HG02642 (cell line): ENCODE data around the gene TMEM44.
"Not testable (repeated sequence)": the region's sequence is repeated elsewhere in the genome, so short reads cannot be mapped to it uniquely, and the experiment has no call there.

Experiments
- ATAC-seq: cut with Tn5 transposase; IDR thresholded peaks from one replicate; pipeline ENCODE4 v1.9.1; 2021; ENCODE audit warnings: mild to moderate bottlenecking; ENCODE audit not compliant: unreplicated experiment, poor library complexity

TMEM44 gene

GRCh38 chr3:194617143-194617671, 16.0 kb downstream of the TMEM44 start:
- no peak for ATAC-seq

DNA sequence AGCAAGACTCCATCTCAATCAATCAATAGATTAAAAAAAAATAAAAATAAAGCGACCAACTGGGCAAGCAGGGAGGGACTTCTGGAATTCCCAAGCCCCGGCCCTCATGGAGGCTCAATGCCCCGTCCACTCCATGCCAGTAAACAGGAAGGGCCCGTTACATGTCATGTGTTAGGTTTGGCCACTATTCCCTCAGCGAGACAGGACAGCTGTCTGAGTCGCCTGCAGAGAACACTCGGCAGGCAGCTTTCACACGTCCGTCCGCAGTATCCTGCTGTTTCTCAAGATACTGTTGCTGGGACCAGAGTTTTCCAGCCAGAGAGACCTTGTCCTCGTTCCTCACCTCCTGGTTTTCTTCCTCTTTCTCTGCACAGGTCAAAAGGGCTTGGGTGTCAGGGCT, 18.0 kb downstream of the TMEM44 start:
- ATAC-seq = no peak

DNA sequence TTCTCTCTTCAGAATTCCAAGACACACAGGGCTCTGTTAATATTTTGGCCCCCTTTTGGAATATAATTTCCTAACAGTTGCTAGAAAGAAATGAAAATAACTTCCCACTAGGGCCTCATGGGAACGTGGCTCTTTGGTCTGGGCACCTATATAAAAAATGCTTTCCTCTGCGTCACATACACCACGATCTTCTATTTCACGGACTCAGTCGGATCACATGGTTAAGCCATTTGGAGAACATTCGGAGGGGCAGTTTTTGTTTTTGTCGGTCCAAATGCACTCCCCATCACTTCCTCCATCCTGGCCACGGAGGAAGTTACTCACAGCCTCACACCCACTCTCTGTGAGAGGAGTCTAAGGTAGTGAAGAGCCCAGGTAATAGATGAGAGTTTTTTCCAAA, 21.0 kb downstream of the TMEM44 start:
- no peak for ATAC-seq

GRCh38 chr3:194610689-194611088, 22.5 kb downstream of the TMEM44 start:
- no peak for ATAC-seq

- ATAC-seq = no peak
Measured at GRCh38 chr3:194609601-194610000, 23.6 kb downstream of the TMEM44 start.

DNA sequence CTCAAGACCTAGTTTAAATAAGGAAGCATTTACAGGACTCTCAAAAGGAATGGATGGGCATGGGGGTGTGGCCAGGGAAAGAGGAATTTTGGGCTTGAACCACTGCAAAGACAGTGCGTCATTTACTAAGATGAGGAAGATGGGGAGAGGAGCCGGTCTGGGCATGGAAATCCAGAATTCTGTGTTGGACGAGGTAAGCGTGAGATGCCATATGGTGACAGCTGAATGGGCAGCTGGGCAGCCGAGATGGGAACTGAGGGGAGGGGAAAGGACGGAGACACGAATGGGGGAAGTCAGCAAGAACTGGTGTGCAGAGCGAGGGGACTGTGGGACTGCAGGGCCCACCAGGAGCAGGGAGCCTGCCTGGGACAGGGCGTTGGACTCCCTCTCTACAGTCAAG, 24.2 kb downstream of the TMEM44 start:
- no peak for ATAC-seq

DNA sequence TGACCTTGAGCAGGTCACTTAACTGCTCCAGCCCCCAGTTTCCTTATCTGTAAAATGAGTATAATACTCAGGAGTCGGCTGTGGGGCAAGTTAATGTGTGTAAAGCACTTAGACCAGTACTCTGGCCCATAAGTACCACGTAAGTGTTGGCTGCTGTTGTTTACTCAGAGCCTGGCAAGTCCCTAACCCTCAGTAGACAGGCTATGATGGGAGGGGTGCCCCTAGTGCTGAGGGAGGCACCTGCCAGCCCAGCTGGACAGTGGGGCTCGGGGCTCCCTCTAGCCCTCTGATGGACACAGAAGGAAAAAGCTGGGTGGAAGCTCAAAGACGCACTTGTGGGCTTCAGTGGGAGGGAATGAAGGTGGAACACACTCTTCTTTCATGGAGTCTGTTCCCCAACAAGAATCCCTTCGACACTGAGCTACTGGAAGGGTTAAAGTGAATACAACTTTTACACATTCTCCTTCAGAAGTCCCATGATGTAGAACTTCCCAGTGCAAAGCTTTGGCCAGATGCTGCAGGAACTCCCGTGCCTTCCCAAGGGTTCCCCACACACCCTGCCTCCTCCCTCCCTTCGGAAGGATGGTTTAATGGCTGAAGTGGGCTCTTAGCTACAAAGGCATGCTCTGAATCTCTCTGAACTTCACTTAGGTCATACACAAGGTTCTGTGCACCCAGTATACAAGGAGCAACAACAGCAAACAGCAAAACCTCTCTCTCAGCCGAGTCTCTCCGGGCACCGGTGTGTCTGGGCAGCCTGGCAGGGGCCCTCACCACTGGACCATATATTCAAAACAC, 25.4 kb downstream of the TMEM44 start:
- ATAC-seq = no peak

DNA sequence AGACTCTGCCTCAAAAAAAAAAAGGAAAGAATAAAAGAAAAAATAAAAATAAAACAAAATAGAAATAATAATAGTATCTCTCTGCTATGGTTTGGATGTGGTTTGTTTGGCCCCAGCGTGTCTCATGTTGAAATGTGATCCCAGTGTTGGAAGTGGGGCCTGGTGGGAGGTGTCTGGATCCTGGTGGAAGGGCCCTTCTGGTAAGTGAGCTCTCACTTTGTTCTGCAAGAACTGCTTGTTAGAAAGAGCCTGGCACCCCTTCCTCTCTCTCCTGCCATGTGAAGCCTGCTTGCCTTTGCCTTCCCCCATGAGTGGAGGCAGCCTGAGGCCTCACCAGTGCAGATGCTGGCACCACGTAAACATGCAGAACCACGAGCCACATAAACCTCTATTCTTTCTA, 26.3 kb downstream of the TMEM44 start:
- ATAC-seq = no peak

- no peak for ATAC-seq
Measured at GRCh38 chr3:194606163-194606562, 27.1 kb downstream of the TMEM44 start.

DNA sequence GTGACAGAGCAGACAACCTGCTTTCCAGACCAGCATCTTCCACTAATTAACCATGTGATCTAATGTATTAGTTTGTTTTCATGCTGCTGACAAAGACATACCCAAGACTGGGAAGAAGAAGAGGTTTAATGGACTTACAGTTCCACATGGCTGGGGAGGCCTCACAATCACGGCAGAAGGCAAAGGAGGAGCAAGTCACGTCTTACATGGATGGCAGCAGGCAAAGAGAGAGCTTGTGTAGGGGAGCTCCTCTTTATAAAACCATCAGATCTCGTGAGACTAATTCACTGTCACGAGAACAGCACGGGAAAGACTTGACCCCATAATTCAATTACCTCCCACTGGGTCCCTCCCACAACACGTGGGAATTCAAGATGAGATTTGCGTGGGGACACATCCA, 27.9 kb downstream of the TMEM44 start:
- ATAC-seq = not testable (repeated sequence)

- ATAC-seq = no peak
Measured at GRCh38 chr3:194604837-194605236, 28.4 kb downstream of the TMEM44 start.

DNA sequence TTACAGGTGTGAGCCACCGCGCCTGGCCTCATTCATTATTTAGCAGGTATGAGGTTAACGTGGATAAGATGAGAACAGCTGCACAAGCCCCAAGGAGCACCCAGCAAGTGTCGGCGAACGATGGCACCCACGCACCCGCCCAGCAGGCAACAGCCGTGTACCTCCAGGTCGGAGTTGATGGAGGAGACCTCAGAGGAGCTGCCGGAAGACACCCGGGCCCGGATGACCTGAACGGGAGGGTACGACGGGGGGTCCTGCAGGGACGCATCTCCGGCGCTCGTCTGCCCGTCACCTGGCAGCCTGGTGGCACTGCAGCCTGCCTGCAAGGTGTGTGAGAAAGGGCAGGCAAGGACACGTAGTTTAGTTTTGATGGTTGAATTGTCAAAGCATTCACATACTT, 29.1 kb downstream of the TMEM44 start:
- no peak for ATAC-seq

GRCh38 chr3:194602669-194603171, 30.5 kb downstream of the TMEM44 start:
- no peak for ATAC-seq

DNA sequence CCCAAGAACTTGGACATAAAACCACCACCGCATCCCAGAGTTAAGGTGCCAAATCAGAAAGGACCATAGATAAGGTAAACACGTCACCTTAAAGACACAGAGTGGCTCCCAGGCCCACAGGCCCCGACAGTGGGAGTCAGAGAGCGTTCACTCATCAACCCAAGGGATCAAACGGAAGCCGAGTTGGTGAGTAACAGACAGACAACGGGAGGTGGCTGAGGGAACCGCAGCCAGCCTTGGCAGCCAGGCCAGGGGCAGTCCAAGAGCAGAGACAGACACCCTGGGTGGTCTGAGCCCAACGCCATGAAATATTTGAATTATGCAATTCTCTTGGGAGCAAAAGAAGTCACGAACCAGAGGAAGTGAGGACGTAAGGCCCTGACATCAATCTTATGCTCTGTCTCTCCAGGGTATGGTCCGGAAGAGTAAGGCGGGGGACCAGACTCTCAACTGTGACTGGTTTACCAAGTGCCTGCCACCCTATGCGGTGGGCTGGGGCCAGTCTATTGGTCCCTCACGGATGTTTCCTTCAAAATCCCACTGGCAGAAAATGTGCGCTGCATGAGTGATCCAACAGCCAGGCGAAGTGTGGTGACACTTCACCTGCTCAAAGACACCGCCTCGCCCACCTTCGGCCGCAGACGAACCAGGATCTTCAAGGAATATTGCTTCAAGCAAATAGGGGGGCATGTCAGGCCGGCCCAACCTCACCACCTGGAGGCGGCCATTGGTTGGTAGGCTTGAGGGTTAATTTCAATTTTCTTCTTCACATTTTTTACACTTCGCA, 34.3 kb downstream of the TMEM44 start:
- no peak for ATAC-seq

DNA sequence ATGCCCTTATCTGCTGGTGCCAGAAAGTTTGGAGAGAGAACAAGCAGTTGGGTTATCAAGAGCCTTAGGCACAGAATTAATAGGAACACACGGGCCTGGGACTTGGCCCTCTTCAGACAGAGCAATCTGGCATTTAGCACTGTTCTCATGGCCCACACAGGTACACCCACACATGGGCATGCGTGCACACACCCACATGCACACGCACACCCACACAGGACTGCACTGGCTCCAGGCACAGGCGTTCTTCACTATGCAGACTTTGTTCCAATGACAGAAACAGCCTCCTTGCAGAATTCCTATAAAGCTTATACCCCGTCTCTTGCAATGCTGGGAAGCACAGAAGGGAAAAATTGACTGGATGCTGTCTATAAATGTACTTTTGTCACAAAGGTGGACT, 36.3 kb downstream of the TMEM44 start:
- no peak for ATAC-seq

DNA sequence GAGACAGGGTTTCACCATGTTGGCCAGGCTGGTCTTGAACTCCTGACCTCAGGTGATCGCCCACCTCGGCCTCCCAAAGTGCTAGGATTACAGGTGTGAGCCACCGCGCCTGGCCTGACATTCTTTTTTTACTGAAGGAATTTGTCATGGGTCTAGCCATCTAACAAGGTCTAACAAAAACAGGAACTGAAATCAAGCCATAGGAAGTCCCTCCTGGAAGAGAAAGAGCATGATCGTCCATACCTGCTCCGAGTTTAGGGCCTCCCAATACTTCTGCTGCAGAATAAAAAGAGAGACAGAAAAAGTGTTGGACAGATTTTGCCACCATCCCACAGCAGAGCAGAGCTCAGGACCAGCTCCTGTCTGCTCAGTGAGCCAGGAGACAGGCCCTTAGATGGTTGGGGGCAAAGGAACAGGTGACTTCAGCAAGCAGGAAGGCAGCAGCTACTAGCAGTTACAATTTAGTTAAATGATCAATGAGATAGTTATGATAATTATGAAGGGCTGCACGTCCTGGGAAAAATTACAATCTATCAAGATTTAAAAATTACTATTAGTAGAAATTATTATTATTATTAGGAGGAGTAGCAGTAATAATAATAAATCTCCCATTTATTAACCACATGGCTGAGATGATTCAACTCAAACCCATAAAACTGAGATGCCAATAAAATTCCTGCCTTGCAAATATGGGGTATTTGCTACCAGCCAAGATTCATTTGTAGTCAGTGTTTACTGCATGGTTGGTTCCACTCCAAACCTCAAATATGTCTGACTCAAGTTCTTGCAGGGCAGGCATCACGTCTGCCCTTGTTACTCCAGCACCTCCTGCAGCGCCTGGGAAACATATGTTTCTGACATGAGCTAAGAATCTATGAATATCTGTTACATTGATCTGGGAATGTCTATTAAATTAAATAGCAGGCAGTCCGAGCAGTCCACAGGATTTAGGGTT, 40.1 kb downstream of the TMEM44 start:
- ATAC-seq = no peak

GRCh38 chr3:194588741-194589140, 44.5 kb downstream of the TMEM44 start:
- ATAC-seq = no peak

DNA sequence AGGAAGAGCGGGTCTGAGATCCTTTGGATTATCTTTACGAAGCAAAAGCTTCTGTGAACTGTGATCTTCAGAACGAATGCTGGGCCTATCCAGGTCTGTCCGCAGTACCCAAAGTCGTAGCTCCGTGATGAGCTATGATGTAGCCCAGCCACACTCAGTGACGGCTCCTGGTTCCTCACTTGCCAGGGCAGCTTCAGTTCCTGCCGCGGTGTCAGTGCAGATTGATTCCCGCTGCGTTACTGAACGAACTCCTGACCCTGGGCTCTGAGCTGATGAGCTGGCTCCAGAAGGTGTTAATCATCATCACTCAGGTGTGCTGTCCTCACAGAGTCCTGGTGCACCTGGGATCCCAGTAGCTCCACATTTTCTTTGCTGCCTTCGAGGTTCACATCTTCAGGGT, 45.0 kb downstream of the TMEM44 start:
- ATAC-seq = no peak

GRCh38 chr3:194587438-194587931, 45.7 kb downstream of the TMEM44 start:
- no peak for ATAC-seq

DNA sequence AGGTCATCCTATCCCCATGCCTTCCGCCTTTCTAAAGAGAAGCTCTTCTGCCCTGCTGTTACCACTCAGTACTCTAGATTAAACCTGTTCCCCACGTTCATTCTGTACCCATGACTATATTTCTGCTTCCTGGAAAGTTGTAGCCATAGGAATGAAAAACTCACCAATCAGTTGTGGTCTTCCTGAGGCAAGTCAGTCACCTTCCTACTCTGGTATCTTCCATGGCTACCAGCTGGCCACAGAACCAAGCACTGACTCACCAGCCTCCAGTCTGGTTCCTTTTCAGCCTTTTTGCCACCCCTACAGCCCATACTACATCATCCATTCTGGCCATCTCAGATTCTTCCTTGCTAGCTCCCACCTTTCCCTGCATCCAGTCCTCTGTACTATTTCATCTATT, 46.4 kb downstream of the TMEM44 start:
- no peak for ATAC-seq
